Measurements from ENCODE around the gene SSC4D.

DNA sequence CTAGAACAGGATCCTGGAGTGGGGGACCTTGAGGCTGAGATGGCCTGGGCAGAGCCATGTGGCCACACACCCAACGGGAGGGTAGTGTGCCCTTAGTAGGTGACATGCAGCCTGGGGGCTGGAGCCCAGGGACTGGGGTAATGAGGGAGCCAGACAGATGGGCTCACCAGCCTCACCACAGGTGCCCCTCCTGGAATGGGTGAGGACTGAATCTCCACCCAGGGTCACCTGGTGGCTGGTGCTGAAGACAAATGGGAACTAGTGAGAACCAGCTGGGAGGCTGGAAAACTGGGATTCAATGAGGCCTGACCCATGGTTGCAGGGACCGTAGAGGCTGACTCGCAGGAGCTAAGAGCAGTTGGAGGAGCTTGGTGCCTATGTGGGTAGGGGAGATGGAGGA, 21.3 kb upstream of the SSC4D start:
- TF ChIP-seq, protein P1, sequence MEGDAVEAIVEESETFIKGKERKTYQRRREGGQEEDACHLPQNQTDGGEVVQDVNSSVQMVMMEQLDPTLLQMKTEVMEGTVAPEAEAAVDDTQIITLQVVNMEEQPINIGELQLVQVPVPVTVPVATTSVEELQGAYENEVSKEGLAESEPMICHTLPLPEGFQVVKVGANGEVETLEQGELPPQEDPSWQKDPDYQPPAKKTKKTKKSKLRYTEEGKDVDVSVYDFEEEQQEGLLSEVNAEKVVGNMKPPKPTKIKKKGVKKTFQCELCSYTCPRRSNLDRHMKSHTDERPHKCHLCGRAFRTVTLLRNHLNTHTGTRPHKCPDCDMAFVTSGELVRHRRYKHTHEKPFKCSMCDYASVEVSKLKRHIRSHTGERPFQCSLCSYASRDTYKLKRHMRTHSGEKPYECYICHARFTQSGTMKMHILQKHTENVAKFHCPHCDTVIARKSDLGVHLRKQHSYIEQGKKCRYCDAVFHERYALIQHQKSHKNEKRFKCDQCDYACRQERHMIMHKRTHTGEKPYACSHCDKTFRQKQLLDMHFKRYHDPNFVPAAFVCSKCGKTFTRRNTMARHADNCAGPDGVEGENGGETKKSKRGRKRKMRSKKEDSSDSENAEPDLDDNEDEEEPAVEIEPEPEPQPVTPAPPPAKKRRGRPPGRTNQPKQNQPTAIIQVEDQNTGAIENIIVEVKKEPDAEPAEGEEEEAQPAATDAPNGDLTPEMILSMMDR (IDR thresholded peaks at IDR 0.05; ENCODE audit: low read depth, low read length) = no peak
- TF ChIP-seq EZH2phosphoT487 (IDR thresholded peaks at IDR 0.05; ENCODE audit: low read depth) = no peak
